ENCODE results near the gene NHS. TPM values are rescaled to one million over a fixed set of nuclear protein-coding genes. Genes with fewer than 3 reads are reported as not detected.

Gene NHS
- total and polyA plus RNA-seq, 2 of the 4 experiments (the other 2 are of a cell fraction) = 0.36 to 0.90 TPM

DNA sequence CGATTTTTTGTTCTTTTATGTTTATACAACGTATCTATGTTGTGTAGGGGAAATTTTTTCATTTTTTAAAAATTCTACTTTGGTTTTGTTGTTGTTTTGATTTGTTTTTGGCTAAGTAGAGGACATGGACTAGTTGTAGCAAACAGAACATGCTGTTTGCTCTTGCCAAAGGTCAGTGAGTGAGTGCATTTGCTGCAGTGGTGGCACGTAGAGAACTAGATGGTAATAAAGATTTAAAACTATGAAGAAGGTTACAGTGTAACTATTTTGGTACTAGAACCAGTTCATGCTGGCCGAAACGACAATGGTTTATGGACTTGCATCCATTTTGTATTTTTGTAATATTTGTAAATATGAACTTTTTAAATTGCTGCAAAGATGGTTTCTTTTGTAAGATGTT is 360.4 kb downstream of the NHS start:
- Histone ChIP-seq H3K56ac (ENCODE audit: extremely low read depth, insufficient read depth, low read length) (no peak overlapping the region), H4K5ac (ENCODE audit: low read depth, low read length) (no peak overlapping the region), H3K4me1 (ENCODE audit: control insufficient read depth, insufficient read depth, low read length) (peaks cover 4% of the 10 kb centered on the region), H4K20me1 (ENCODE audit: insufficient read depth, low read length) (no peaks in the 10 kb centered on the region), H3K36me3 (ENCODE audit: control insufficient read depth, insufficient read depth, low read length) (no peaks in the 10 kb centered on the region), H3K9ac (ENCODE audit: low read depth, low read length) (no peak overlapping the region), H3K18ac (ENCODE audit: low read depth, low read length) (no peak overlapping the region), H3K27me3 (ENCODE audit: control insufficient read depth, insufficient read depth, low read length) (no peaks in the 10 kb centered on the region), H2AK5ac (ENCODE audit: low read depth, low read length) (no peak overlapping the region), H3K9me3 (ENCODE audit: control insufficient read depth, insufficient read depth, low read length) (no peaks in the 10 kb centered on the region), H2AK9ac (replicated peaks; ENCODE audit: low read depth, low read length, poor library complexity) (no peak overlapping the region), H3K79me1 (ENCODE audit: low read depth in 1 of 2, low read length in 2 of 2) (no peaks in the 10 kb centered on the region; a peak in 1 of 4 replicates), H3K4me3 (ENCODE audit: insufficient read depth, low read depth, low read length) (no peak overlapping the region), H2BK20ac (ENCODE audit: low read depth, low read length) (no peak overlapping the region), H2BK120ac (ENCODE audit: low read depth, low read length) (no peak overlapping the region), H3K27ac (ENCODE audit: insufficient read depth, low read length) (no peak overlapping the region), H3K14ac (replicated peaks; ENCODE audit: low read depth, low read length) (no peak overlapping the region), H4K8ac (ENCODE audit: low read depth in 2 of 2, low read length in 2 of 2) (no peak overlapping the region), H3K4ac (ENCODE audit: low read depth, low read length) (no peak overlapping the region), H2BK5ac (ENCODE audit: low read depth, low read length, poor library complexity, severe bottlenecking) (no peak overlapping the region), H2AFZ (replicated peaks; ENCODE audit: low read length, poor library complexity) (no peak overlapping the region), H3K9me1 (ENCODE audit: insufficient read depth, low read length) (no peaks in the 10 kb centered on the region), H3K4me2 (ENCODE audit: low read depth, low read length) (no peak overlapping the region), H3K23ac (ENCODE audit: low read depth, low read length) (no peak overlapping the region), H4K91ac (ENCODE audit: insufficient read depth, low read depth, low read length) (no peak overlapping the region), H2BK15ac (ENCODE audit: low read depth, low read length) (no peak overlapping the region)
- POLR2A ChIA-PET (ENCODE audit: unreplicated experiment) = no interaction called here
- in situ Hi-C loops (cut with MboI; ENCODE audit: low sequenced_read_pairs) (no loop called here), dilution Hi-C loops (cut with HindIII; ENCODE audit: low sequenced_read_pairs, unreplicated experiment) (no loop called here), intact Hi-C loops (cut with micrococcal nuclease) (loop anchor here (5.0 kb wide), 1 partner anchor 358 kb away; the partner anchor contains the start of gene NHS)
- CTCF ChIA-PET = no interaction called here
- BruUV-seq (replicated peaks) = no TSS peak
- no peak for ATAC-seq (ENCODE audit: low read depth)
- no peak for TF ChIP-seq NFE2L2 (IDR thresholded peaks at IDR 0.05; ENCODE audit: low read depth, low read length)
- TF ChIP-seq, protein P1, sequence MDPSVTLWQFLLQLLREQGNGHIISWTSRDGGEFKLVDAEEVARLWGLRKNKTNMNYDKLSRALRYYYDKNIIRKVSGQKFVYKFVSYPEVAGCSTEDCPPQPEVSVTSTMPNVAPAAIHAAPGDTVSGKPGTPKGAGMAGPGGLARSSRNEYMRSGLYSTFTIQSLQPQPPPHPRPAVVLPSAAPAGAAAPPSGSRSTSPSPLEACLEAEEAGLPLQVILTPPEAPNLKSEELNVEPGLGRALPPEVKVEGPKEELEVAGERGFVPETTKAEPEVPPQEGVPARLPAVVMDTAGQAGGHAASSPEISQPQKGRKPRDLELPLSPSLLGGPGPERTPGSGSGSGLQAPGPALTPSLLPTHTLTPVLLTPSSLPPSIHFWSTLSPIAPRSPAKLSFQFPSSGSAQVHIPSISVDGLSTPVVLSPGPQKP (IDR thresholded peaks at IDR 0.05; ENCODE audit: borderline replicate concordance, low read depth, low read length) = no peak
- TF ChIP-seq, protein P2, sequence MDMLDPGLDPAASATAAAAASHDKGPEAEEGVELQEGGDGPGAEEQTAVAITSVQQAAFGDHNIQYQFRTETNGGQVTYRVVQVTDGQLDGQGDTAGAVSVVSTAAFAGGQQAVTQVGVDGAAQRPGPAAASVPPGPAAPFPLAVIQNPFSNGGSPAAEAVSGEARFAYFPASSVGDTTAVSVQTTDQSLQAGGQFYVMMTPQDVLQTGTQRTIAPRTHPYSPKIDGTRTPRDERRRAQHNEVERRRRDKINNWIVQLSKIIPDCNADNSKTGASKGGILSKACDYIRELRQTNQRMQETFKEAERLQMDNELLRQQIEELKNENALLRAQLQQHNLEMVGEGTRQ (IDR thresholded peaks at IDR 0.05; ENCODE audit: low read depth, low read length) = no peak
- TF ChIP-seq, protein P3, sequence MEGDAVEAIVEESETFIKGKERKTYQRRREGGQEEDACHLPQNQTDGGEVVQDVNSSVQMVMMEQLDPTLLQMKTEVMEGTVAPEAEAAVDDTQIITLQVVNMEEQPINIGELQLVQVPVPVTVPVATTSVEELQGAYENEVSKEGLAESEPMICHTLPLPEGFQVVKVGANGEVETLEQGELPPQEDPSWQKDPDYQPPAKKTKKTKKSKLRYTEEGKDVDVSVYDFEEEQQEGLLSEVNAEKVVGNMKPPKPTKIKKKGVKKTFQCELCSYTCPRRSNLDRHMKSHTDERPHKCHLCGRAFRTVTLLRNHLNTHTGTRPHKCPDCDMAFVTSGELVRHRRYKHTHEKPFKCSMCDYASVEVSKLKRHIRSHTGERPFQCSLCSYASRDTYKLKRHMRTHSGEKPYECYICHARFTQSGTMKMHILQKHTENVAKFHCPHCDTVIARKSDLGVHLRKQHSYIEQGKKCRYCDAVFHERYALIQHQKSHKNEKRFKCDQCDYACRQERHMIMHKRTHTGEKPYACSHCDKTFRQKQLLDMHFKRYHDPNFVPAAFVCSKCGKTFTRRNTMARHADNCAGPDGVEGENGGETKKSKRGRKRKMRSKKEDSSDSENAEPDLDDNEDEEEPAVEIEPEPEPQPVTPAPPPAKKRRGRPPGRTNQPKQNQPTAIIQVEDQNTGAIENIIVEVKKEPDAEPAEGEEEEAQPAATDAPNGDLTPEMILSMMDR (conservative IDR thresholded peaks at IDR 0.05; ENCODE audit: low read depth, low read length) = no peak
- no peak for TF ChIP-seq RAD21 (IDR thresholded peaks at IDR 0.05; ENCODE audit: low read length)
- TF ChIP-seq MXI1 (IDR thresholded peaks at IDR 0.05; ENCODE audit: borderline replicate concordance, low read depth, low read length) = no peak
- TF ChIP-seq CHD1 (IDR thresholded peaks at IDR 0.05; ENCODE audit: low read depth, low read length) = no peak
- TF ChIP-seq SMC3 (IDR thresholded peaks at IDR 0.05; ENCODE audit: low read depth, low read length) = no peak
- no peak for TF ChIP-seq MAFK (IDR thresholded peaks at IDR 0.05; ENCODE audit: low read depth, low read length)
- no peak for TF ChIP-seq FOS (IDR thresholded peaks at IDR 0.05; ENCODE audit: low read depth, low read length)
- TF ChIP-seq BHLHE40 (IDR thresholded peaks at IDR 0.05; ENCODE audit: low read depth, low read length) = no peak
- no peak for TF ChIP-seq RFX5 (IDR thresholded peaks at IDR 0.05; ENCODE audit: low read depth, low read length)
- no peak for TF ChIP-seq RCOR1 (IDR thresholded peaks at IDR 0.05; ENCODE audit: insufficient replicate concordance, low read length)
- TF ChIP-seq MAZ (IDR thresholded peaks at IDR 0.05; ENCODE audit: borderline replicate concordance, low read depth, low read length) = no peak
- TF ChIP-seq CEBPB (IDR thresholded peaks at IDR 0.05; ENCODE audit: low read depth, low read length) = no peak
- DNase-seq = no peak
- WGBS, 2 experiments (ENCODE audit: extremely low coverage in 2 of 2, insufficient read length in 1 of 2) = 29% methylated on average over 1 of the region's 5 CpGs; no CpG with 5 or more reads in 1 of the 2 experiments
